Eye (tissue), 1 donor: ENCODE data around the gene SLC49A3.
"Not testable (repeated sequence)": the region's sequence is repeated elsewhere in the genome, so short reads cannot be mapped to it uniquely, and the experiment has no call there.

Source experiments
- DNase-seq: peaks from one replicate; pipeline ENCODE4 v3.0.0-alpha.2; 2015

Gene SLC49A3

DNA sequence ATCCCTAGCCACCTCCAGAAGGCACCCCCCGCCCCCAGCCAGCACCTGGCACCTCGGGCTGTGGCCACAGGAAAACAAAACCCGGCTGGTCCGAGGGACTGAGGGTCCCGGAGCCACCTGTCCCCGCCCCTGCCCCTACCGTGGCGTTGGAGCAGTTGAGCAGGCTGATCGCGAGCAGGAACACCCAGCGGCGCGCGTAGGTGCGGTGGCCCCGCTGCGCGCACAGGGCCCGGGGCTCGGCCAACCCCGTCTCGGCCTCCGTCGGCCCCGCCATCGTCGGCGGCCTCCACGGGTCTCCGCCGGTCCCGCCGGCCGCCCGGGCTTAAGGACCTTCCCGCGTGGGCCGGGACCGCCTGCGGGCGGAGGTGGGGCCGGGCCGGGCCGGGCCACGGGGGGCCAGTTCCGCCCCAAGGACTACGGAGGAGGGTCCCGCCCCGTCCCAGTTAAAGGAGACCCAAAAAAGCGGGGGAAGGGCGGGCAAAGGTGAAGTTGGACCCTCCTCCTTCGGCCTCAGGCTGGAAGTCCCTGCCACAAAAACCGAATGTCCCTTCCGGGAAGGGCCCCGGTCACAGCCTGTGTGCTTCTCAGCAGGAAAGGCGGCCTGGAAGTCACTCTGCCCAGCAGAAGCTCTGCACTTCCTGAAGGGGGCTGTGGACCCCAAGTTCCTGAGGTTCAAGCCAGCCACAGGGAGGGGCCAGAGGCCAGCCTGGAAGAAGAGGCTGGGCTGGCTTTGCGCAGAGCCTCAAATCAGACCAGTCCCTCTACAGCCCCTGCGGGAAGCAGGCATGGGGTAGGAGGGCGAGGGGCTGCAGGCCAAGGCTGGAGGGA lies at the start of gene SLC49A3:
TSS of gene SLC49A3 (minus strand) at position 298 of the 828 bp plus-strand sequence. CDS start at position 274, 24 bp downstream.
- DNase-seq: no peak

DNA sequence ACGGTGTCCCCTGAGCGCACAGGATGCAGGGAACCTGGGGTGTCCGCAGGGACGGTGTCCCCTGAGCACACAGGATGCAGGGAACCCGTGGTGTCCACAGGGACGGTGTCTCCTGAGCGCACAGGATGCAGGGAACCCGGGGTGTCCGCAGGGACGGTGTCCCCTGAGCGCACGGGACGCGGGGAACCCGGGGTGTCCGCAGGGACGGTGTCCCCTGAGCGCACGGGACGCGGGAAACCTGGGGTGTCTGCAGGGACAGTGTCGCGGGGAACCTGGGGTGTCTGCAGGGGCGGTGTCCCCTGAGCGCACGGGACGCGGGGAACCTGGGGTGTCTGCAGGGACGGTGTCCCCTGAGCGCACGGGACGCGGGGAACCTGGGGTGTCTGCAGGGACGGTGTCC lies 47.6 kb upstream of the SLC49A3 start:
- DNase-seq: not testable (repeated sequence)

DNA sequence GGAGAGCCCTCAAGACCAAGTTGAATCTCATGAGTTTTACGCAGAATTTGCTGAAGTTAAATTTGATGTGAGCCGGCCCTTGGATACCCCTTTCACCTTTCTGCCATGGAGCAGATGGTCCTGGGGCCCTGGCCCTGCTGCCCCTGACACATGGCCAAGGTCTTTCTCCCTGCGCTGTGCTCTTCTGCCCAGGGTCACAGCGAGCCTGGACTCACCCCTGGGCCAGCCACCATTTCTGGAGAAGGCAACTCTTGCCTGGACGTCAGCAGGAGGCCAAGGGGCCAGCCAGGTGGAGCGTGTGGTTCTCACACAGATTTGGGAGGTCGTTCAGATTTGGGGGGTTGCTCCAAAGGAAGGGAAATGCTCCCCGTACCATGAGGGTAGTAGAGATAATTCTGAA lies 46.6 kb upstream of the SLC49A3 start:
- no peak for DNase-seq

DNA sequence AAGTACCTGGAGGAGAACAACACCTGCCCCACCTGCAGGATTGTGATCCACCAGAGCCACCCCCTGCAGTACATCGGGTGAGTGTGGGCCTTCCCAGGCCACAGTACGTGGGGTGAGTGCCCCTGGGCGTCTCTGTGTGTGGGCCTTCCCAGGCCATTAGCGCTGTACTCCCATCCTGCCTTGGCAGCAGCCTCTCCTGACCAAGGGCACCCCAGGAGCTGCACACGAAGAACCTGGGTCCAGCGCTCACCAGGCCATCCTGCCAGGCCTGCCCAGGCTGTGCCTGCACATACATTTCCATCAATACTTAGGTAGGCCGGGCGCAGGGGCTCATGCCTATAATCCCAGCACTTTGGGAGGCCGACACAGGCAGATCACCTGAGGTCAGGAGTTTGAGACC lies 46.0 kb upstream of the SLC49A3 start:
- DNase-seq: no peak

DNA sequence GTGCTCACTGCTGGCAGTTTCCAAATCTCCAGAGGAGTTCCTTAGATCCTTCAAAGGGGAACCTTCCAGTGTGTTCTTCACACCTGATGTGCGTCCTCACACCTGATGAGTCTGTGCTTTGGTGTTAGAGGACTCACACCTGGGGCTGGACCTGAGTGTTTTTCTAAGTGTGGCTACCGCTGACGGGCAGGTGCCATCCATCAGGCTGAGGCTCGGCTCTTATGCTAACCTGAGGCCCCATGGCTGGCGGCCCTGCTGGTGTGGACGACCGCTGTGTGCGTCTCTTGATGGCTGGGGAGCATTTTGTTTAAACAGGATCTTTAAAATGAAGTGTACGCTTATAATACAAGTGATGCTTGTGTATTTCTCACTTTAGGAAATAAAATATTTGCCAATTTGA lies 45.1 kb upstream of the SLC49A3 start:
- DNase-seq: no peak

DNA sequence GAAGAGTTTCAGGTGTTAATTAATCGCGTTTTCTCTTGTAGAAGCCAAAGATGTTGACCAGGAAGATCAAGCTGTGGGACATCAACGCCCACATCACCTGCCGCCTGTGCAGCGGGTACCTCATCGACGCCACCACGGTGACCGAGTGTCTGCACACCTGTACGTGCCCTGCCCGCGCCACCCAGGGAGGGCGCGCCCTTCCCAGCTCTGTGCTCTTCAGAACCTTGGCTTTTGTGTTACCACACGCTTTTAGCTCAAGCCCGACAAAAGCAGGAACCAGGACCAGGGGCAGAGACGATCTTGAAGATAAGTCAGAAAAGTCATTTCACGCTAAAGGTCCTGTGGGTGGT lies 44.7 kb upstream of the SLC49A3 start:
- DNase-seq: no peak

DNA sequence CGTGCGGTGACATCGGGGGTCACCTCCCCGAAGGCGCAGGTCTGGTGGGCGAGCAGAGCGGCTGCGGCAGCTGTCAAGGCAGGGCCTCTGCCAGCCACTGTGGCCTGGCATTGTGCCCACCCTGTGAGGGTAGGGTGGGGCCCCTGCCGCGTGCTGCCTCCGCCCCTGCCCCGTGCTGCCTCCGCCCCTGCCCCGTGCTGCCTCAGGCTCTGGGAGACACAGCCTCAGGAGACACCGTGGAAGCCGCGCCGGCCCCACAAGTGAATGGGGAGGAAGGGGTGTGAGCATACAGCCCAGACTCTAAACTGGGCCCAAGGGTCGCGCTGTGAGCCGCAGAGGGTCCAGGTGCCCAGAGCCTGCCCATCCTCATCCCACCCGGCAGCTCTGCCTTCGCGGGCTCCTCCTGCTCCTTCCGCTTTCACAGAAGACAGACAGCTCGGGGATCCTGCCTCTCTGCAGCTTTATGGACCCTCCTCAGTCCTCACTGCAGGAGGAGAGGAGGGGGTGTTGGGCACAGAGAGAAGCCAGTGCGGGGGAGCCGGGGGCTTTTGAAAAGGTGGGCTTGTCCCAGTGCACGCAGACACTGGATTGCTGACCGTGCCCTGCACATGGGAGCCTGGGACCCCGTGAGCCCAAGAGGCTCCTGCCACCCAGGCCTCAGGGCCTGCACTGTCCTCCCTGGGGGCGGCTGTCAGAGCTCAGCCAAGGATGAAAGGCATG lies 44.1 kb upstream of the SLC49A3 start:
- DNase-seq: no peak

DNA sequence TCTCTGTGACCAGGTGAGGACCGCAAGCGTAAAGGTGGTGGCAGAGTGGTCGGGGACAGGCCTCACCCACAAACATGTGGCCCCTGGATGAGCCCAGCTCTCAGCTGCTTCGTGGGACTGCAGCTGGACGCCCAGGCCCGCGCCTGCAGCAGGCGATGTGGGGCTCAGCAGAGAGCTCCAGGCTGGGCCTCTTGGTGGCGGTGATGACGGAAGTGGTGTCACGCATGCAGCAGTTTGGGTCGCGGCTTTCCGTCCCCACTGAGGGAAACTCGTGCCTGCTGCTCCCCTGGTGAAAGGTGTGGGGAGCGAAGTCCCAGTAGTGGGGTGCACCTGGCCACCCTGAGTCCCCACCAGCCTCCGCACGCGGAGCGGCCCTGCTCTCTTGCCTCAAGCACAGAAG lies 43.5 kb upstream of the SLC49A3 start:
- DNase-seq: no peak

DNA sequence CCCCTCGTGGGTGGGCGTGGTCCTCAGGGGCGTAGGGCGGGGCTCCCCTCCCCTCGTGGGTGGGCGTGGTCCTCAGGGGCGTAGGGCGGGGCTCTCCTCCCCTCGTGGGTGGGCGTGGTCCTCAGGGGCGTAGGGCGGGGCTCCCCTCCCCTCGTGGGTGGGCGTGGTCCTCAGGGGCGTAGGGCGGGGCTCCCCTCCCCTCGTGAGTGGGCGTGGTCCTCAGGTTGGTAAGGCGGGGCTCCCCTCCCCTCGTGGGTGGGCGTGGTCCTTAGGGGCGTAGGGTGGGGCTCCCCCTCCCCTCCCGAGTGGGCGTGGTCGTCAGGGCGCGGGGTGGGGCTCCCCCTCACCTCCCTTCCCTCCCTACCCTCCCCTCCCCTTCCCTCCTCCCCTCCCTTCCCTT lies 43.0 kb upstream of the SLC49A3 start:
- not testable (repeated sequence) for DNase-seq

DNA sequence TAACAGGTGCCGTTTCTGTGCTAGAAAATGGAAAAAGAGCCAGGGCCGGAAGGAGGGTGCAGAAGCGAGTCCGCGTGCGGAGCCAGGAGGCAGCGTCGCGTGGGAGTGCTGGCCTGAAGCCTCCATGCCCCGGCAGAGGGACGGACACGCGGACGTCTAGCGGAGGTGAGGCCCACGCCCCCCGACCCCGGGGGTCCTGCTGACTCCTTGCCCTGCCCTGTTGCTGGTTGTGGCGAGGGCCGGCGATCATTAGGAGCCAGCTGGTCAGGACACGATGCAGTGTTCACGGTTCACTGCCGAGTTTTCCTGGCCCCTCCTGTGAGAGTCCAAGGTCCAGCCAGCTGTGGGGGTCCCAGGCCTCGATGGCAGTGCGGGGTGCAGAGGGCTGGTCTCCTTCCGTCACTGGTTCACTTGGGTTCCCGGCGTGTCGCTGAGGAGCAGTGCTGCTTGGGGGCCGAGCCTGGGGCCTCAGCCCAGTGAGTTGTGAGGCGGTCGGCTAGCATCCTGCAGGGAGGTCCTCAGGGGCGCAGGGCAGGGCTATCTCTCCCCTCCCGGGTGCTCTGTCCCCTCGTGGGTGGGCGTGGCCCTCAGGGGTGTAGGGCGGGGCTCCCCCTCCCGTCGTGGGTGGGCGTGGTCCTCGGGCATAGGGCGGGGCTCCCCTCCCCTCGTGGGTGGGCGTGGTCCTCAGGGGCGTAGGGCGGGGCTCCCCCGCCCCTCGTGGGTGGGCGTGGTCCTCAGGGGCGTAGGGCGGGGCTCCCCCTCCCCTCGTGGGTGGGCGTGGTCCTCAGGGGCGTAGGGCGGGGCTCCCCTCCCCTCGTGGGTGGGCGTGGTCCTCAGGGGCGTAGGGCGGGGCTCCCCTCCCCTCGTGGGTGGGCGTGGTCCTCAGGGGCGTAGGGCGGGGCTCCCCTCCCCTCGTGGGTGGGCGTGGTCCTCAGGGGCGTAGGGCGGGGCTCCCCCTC lies 42.3 kb upstream of the SLC49A3 start:
- not testable (repeated sequence) for DNase-seq

DNA sequence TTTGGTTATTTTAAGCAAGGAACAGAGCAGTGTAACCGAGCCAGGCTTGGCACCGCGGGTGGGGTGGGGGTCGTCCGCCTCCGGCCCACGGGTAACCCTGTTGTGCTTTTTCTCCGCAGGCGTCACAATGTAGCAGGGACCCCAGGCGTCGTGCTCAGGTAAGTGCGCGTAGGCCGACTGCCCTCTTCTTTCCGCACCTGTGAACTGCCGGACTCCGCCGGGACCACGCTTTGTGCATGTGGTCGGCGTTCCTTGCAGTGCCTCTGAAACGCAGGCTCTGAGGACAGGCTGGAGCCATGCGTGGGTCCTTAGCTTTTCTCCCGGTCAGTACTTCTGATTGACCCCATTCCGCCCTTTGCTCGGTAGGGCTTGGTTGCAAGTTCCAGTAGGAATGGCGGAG lies 41.6 kb upstream of the SLC49A3 start:
- no peak for DNase-seq

DNA sequence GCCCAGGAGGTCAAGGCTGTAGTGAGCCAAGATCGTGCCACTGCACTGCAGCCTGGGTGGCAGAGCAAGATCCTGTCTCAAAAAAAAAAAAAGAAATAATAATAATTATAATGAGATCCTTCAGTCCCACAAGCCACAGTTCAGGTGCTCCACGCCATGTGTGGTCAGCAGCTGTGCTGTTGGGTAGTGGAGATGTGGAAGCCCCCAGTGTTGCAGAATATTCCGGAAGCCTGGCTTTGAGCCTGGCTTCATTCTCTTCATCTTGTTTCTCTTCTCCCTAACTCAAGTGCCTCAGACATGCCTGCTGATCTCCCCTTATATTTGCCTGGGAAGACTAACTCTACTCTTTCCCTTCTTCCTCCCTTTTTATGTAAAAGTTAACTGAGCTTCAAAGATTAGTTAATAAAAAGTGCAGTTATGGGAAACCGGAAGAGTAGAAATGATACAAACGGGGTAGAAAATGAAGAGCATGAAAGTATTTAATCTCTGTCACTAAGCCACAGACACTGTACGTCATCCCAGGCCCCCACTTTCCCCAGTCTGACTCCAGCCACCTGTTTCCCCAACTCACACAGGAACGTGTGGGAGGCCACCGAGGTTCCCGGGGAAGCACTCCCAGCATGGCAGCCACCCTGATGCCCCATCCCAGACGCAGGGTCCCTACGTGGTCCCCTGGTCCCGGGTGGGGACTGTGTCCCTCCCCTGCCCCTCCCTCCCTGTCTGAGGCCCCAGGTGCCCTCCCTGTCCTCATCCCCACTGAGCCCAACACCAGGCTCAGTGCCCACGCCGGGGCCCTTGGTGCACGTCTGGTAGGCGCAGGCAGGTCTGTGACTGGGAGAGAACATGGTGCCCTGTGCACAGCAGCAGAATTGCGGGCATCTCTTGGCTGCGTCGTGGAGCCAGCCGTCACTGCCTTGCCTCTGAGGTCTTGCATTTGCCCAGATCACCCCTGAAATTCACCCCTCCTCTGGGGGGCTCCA lies 40.7 kb upstream of the SLC49A3 start:
- DNase-seq: no peak

DNA sequence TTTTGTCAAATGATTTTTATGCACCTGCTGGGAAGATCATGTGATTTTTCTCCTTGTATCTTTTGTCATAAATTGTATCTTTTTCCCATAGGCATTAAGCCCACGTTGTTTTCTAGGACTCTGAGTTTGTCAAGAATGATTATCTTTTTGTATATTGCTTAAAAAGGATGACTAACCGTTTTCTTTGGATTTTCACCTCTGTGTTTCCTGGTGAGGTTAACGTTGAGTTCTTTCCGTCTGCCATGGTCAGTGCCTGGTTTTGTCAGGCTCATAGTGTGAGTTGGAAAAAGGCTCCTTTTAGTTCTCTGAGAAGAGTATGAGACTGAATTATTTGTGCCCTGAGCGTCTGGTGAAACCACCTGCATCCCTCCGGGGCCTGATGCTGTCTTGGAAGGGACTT lies 38.6 kb upstream of the SLC49A3 start:
- no peak for DNase-seq

DNA sequence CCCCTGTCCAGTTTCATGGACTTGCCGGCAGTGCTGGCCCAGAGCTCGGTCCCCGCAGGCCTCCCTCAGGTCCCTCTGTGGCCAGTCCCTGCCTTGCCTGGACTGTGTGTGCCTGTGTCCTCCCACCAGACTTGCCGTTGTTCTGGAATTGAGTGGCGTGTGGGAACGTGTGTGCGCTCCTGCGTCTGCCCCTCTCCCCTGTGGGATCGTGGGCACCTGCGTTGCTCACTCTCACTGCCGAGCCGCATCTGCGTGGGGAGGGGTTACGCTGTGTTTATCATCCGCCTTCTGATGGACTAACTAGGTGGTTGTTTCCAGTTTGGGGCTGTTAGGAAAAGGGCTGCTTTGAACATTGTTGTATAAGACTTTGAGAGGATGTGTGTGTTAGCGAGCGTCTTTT lies 37.9 kb upstream of the SLC49A3 start:
- peak; percentile 30 for DNase-seq

DNA sequence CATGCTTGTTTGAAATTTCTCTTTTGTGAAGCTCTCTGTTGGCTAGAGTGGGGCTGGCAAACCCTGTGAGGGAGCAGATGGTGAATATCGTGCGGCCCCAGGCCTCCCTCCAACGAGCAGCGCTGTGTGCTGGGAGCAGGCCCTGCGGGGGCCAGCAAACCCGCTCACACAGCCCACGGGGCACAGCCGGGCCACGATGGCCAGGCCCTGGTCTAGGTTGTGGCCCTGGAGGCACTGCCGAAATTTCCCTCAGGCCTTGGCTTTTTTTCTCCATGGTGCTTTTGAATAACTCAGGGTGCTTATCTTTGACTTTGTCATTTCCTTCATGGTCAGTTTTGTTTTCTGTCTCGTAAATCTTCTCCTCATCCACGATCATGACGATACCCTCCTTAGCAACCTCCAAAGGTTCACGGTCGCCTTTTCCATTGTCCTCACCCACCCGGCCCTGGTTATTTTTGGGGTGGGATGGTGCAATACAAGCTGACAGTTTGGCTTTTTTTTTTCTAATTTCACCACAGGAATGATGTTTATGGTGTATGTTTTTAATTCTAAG lies 37.4 kb upstream of the SLC49A3 start:
- no peak for DNase-seq

DNA sequence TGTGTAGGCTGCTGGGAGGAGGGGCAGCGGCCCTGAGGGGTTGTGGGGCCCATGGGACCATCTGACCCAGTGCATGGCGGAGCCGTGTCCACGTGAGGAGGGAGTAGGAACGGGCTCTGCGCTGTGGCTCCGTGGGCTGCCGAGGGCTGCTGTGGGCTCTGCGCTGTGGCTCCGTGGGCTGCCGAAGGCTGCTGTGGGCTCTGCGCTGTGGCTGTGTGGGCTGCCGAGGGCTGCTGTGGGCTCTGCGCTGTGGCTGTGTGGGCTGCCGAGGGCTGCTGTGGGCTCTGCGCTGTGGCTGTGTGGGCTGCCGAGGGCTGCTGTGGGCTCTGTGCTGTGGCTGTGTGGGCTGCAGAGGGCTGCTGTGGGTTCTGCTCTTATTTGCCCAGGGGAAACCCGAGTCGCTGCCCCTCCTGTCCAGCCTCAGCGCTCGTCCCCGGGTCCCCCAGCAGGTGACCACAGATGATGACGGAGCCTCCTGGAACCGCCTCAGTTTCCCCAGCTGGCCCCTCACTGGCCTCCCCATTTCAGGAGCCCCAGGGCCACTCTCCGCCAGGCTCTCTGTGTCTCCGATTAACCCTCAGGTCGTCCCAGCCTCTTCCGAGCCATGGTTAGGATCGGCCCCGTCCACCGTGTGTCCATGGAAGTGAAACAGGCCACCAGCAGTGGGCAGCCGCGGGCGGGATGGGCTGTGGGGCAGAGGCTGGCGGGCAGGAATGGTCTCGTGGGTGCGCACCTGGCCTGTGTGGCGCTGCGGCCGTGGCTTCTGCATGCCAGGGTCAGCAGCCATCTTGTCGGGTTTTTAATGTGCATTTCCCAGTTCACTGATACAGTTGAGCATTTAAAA lies 36.7 kb upstream of the SLC49A3 start:
- DNase-seq: no peak

DNA sequence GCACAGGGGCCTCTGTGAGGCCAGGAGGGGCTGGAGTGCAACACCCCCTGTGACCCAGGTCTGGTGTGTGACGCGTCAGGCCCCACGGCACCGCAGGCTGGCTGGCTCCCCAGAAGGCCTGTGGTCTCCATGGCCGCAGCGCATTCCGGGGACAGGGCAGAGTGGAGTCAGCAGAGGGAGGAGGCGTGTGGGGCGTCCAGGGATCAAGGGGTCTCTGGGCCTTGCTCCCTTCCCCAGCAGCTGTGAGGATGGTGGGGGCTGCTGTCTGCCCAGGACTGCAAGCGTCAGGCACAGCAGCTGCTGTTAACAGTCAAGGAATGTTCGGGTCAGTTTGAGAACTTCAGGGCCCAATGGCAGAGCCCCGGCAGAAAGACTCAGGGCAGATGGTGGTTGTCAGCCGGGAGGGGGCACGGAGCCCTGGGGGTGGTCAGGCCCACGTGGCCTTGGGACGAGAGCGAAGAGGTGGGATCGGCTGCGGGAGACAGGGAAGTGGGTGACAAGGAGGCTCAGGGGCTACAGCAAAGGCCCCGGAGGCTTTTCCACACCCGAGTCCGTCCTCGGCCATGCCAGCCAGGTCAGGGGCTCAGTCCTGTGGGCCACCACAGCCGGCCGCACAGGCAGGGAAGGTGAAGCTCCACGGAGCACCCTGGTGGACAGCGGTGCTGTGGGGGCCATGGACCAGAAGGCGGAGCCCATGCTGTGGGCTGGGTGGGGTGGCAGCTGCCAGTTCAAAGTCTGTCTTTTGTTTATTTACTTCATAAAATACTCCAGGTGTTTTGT lies 35.0 kb upstream of the SLC49A3 start:
- peak; percentile 17 for DNase-seq

DNA sequence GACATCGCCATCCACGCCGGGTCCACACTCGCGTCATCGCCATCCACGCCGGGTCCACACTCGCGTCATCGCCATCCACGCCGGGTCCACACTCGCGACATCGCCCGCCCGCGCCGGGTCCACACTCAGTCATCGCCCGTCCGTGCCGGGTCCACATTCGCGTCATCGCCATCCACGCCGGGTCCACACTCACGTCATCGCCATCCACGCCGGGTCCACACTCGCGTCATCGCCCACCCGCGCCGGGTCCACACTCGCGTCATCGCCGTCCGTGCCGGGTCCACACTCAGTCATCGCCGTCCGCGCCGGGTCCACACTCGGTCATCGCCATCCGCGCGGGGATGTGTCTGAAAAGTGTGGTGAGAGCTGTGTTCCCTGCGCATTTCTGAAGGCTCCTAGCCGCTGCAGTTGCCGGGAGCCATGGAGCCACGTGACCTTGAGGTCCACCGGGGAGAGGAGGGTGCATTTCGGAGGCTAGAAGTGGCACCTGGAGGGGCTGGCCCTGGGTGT lies 34.0 kb upstream of the SLC49A3 start:
- DNase-seq: no peak

DNA sequence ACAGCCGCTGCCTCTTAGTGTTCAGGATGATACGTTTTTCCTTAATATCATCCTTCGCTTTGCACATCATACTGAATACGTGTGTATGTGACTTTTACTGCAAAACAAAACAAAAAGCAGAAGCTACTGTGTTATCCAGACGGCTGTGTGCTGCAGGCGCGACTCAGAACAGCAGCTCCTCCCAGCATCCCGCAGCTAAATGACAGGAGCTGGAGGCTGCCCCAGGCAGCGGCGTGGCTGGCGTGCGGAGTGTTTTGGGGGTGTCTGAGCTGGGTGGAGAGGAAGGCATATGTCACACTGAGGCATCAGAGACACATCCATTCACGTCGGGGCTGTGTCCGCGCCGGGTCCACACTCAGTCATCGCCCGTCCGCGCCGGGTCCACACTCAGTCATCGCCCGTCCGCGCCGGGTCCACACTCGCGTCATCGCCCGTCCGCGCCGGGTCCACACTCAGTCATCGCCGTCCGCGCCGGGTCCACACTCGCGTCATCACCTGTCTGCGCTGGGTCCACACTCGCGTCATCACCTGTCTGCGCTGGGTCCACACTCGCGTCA lies 33.3 kb upstream of the SLC49A3 start:
- no peak for DNase-seq
